Stimulated activated CD4-positive, alpha-beta T cell treated with anti-CD3 and anti-CD28 coated beads, Interleukin-1b, Interleukin-23, amount 100 ng/mL, for 4 hours (primary cell): ENCODE data around the gene ACP3.
"Not testable (repeated sequence)": the region's sequence is repeated elsewhere in the genome, so short reads cannot be mapped to it uniquely, and the experiment has no call there.

Source experiments
- DNase-seq, 2 donors: peaks; one replicate each; pipeline ENCODE4 v3.0.0-alpha.2; 2020; ENCODE audit warnings: low read depth in 2 of 2

Gene ACP3, protein sequence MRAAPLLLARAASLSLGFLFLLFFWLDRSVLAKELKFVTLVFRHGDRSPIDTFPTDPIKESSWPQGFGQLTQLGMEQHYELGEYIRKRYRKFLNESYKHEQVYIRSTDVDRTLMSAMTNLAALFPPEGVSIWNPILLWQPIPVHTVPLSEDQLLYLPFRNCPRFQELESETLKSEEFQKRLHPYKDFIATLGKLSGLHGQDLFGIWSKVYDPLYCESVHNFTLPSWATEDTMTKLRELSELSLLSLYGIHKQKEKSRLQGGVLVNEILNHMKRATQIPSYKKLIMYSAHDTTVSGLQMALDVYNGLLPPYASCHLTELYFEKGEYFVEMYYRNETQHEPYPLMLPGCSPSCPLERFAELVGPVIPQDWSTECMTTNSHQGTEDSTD

GRCh38 chr3:132317229-132317948 is at the start of gene ACP3:
TSS of gene ACP3 (plus strand) at chr3:132317407. CDS start at chr3:132317457, 50 bp downstream.
- DNase-seq: no peak

- no peak for DNase-seq
Measured at GRCh38 chr3:132268956-132269355, 48.3 kb upstream of the ACP3 start.

DNA sequence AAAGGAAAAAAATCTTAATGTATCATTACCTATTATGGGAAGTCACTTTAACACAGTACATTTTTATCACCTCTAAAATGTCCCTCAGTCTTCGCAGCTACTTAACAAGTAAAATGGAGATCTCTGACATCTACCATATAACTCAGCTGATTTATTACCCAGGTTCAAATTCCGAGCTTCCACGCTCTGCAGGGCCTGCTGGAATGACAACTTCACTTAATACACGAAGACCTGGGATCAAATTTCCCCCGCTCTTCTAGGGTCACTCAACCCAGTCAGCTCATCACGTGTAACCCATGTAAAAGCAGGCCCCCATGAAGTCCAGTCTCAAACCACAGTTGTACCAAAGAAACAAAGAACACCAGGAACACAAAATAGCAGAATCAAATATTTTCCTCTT is 44.2 kb upstream of the ACP3 start:
- no peak for DNase-seq

DNA sequence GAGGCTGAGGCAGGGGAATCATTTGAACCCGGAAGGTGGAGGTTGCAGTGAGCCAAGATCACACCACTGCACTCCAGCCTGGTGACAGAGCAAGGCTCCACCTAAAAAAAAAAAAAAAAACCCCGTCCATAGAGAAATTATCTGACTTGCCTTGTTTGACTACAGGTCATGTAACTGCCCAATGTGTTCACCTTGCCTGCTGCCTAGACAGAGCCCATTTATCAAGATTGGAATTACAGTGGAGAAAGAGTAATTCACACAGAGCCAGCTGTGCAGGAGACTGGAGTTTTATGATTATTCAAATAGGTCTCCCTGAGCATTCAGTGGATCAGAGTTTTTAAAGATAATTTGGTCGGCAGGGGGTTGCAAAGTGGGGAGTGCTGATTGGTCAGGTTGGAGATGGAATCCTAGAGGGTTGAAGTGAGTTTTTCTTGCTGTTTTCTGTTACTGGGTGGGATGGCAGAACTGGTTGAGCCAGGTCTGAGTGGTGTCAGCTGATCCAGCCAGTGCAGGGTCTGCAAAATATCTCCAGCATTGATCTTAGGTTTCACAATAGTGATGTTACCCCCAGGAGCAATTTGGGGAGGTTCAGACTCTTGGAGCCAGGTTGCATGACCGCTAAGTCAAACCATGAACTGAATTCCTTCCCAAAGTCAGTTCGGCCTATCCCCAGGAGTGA is 40.8 kb upstream of the ACP3 start:
- no peak for DNase-seq

DNA sequence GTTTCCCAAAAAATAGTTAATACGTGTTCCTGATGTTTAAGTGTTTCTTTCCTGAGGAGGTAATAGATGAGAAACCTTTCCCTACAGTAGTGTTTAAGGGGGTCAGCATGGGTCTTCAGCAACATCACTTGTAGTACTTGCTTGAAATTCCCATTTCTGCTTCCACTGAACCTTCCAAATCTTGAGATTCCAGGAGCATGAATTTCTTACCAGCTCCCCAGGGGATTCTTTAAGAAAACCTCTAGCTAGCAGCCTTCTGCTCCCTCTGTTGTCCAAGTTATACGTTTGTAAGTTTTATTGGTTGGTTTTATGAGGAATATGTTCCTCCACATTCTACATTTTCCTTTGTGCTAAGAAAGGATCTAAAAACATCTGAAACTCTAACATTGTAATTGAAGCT is 38.2 kb upstream of the ACP3 start:
- DNase-seq: no peak

DNA sequence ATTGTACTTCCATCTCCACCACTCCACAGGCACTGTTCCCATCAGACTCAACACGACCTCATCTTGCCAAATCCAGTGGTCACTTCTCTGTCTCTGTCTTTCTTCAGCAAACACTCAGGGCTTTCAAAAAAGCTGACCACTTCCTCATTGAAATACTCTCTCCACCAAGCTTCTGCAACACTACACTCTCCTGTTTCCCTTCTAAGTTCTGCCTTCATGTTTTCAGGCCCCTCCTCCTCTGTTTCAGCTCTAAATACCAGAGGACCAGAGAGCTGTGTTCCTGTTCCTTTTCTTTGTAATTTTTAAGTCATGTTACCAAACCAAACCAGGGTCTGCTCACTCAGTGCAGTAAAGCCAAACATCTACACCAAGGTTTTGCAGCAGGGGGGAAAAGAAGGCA is 33.8 kb upstream of the ACP3 start:
- no peak for DNase-seq

- no peak for DNase-seq
Measured at GRCh38 chr3:132283916-132284405, 33.2 kb upstream of the ACP3 start.

- no peak for DNase-seq
Measured at GRCh38 chr3:132284781-132285619, 32.2 kb upstream of the ACP3 start.

- no peak for DNase-seq
Measured at GRCh38 chr3:132285620-132285945, 31.6 kb upstream of the ACP3 start.

DNA sequence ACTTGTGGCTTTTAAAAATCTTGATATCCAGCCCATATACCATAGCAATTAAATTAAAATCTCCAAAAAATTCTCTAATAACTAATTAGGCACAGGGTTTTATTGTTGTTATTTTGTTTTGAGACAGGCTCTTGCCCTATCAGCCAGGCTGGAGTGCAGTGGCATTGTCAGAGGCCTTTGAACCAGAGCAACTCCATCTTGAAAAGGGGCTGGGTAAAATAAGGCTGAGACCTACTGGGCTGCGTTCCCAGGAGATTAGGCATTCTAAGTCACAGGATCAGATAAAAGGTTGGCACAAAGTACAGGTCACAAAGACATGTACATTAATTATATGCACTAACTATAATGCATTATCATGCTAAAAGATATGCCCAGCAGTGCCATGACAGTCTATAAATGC is 31.2 kb upstream of the ACP3 start:
- DNase-seq: no peak

GRCh38 chr3:132288357-132288756 is 28.9 kb upstream of the ACP3 start:
- no peak for DNase-seq

DNA sequence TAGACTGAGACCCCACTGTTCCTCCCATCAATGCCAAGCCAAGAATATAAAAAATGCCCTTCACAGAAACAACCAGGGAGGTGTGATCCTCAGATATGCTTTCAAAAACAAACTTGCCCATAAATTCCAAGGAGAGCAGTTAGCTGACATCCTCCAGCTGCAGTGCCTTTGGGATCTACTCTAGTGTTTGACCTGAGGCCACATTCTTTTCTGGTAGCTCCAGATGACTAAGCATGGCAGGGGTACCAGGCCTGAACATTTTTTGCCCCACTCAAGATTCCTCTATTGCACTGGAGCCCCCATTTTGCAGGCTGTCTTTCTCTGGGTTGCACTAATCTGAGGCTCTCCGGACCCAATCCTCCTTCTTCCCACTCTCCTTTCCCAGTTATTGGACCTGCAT is 27.9 kb upstream of the ACP3 start:
- DNase-seq: no peak

GRCh38 chr3:132290833-132291232 is 26.4 kb upstream of the ACP3 start:
- DNase-seq: no peak

DNA sequence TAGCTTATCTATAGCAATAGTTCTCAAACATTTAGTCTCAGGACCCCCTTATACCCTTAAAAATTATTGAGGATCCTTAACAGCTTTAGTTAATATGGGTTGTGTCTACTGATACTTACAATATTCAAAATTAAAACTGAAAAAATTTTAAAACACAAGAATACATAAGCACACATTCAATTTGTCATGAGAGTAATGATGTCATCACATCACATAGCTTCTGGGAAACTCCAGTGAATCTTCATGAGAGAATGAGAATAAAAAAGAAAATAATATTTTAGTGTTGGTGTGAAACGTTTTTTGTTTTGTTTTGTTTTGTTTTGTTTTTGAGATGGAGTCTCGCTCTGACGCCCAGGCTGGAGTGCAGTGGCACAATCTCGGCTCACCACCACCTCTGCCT is 25.2 kb upstream of the ACP3 start:
- DNase-seq: no peak

GRCh38 chr3:132293251-132293650 is 24.0 kb upstream of the ACP3 start:
- DNase-seq: no peak

DNA sequence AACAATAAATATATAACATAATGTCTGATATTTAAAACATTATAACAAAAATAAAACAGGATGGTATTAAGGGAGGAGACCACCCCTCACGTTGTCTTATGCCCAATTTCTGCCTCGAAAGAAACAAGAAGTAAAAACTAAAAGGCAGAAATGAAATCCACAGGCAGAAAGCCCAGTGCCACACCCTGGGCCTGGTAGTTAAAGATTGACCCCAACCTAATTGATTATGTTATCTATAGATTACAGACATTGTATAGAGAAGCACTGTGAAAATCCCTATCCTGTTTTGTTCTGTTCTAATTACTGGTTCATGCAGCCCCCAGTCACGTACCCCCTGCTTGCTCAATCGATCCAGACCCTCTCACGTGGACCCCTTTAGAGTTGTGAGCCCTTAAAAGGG is 22.3 kb upstream of the ACP3 start:
- no peak for DNase-seq

DNA sequence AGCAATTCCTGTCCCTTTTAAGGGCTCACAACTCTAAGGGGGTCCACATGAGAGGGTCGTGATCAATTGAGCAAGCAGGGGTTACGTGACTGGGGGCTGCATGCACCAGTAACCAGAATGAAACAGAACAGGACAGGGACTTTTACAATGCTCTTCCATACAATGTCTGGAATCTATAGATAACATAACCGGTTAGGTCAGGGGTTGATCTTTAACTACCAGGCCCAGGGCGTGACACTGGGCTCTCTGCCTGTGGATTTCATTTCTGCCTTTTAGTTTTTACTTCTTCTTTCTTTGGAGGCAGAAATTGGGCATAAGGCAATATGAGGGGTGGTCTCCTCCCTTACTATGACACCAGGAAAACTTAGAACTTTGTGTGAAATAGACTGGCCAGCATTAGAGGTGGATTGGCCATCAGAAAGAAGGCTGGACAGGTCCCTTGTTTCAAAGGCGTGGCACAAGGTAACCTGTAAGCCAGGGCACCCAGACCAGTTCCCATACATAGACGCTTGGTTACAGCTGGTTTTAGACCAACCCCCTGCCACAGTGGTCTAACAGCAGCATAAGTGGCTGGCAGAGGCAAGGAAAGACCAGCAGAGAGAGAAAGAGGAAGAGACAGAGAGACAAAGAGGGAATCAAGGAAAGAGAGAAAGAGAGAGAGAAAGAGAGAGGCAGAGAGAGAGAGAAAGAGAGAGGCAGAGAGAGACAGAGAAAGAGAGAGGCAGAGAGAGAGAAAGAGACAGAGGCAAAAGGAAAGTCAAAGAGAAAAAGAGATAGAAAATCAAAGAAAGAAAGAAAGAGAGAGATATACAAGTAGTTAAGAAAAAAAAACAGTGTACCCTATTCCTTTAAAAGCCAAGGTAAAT is 13.6 kb upstream of the ACP3 start:
- not testable (repeated sequence) for DNase-seq

DNA sequence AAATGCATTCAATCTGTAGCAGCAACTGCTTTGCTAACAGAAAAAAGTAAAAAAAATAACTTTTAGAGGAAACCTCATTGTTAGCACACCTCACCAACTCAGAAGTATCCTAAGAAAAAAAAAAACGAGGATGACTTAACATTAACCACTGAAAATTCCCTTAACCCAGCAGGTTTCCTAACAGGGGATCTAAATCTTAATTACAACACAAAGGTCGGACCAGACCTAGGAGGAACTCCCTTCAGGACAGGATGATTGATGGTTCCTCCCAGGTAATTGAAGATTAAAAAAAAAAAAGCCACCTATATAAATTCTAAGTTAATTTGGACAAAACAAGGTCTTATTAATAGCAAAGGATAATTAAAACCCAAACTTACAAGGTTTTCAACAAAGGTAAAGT is 12.9 kb upstream of the ACP3 start:
- not testable (repeated sequence) for DNase-seq

DNA sequence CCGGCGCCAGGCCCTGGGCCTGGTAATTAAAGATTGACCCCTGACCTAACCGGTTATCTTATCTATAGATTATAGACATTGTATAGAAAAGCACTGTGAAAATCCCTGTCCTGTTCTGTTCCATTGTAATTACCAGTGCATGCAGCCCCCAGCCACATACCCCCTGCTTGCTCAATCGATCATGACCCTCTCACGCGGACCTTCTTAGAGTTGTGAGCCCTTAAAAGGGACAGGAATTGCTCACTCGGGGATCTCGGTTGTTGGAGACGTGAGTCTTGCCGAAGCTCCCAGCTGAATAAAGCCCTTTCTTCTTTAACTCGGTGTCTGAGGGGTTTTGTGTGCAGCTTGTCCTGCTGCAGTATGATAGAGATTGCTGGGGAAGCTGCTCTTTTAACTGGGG is 7.2 kb upstream of the ACP3 start:
- not testable (repeated sequence) for DNase-seq

GRCh38 chr3:132311316-132311715 is 5.9 kb upstream of the ACP3 start:
- no peak for DNase-seq

- no peak for DNase-seq
Measured at GRCh38 chr3:132311841-132312240, 5.4 kb upstream of the ACP3 start.
